ENCODE measurements around the gene CFAP43.
"Not testable (repeated sequence)": the region's sequence is repeated elsewhere in the genome, so short reads cannot be mapped to it uniquely, and the experiment has no call there.

The CFAP43 gene

GRCh38 chr10:104257235-104257634, 25.1 kb upstream of the CFAP43 start:
- no peak for DNase-seq

GRCh38 chr10:104256335-104256961, 24.3 kb upstream of the CFAP43 start:
- peak in 1 of 2 experiments; percentile 6 for DNase-seq

- DNase-seq, result peak in 1 of 2 experiments; percentile 47
Observed at GRCh38 chr10:104255311-104255981, 23.3 kb upstream of the CFAP43 start.

- peak; percentile 10 to 59 for DNase-seq
Observed at GRCh38 chr10:104254493-104255310, 22.5 kb upstream of the CFAP43 start, which contains the start of gene GSTO1. Gene GSTO1, plus strand, starts transcription at chr10:104254892. Its CDS starts 37 bp downstream, at chr10:104254929.

GRCh38 chr10:104253606-104254410, 21.6 kb upstream of the CFAP43 start:
- DNase-seq, result no peak

- no peak for DNase-seq
Observed at GRCh38 chr10:104253106-104253505, 20.9 kb upstream of the CFAP43 start.

- no peak for DNase-seq
Observed at GRCh38 chr10:104252368-104252767, 20.2 kb upstream of the CFAP43 start.

GRCh38 chr10:104251443-104251842, 19.3 kb upstream of the CFAP43 start:
- DNase-seq, result no peak

- DNase-seq, result no peak
Observed at GRCh38 chr10:104250371-104250770, 18.2 kb upstream of the CFAP43 start.

- not testable (repeated sequence) for DNase-seq
Observed at GRCh38 chr10:104248931-104249330, 16.8 kb upstream of the CFAP43 start.

GRCh38 chr10:104247513-104248146, 15.5 kb upstream of the CFAP43 start:
- no peak for DNase-seq

GRCh38 chr10:104246976-104247375, 14.8 kb upstream of the CFAP43 start:
- no peak for DNase-seq

GRCh38 chr10:104245066-104245632, 13.0 kb upstream of the CFAP43 start:
- no peak for DNase-seq

- no peak for DNase-seq
Observed at GRCh38 chr10:104243512-104243911, 11.3 kb upstream of the CFAP43 start.

GRCh38 chr10:104243009-104243408, 10.8 kb upstream of the CFAP43 start:
- not testable (repeated sequence) for DNase-seq

- DNase-seq, result no peak
Observed at GRCh38 chr10:104242545-104242944, 10.4 kb upstream of the CFAP43 start.

- no peak for DNase-seq
Observed at GRCh38 chr10:104240078-104240477, 7.9 kb upstream of the CFAP43 start.

- no peak for DNase-seq
Observed at GRCh38 chr10:104235801-104236200, 3.6 kb upstream of the CFAP43 start.

GRCh38 chr10:104234934-104235333, 2.8 kb upstream of the CFAP43 start:
- no peak for DNase-seq

GRCh38 chr10:104233817-104234216, 1.7 kb upstream of the CFAP43 start:
- DNase-seq, result no peak

- peak in 1 of 2 experiments; percentile 44 for DNase-seq
Observed at GRCh38 chr10:104232613-104233102, 494 bp upstream of the CFAP43 start.

GRCh38 chr10:104230490-104230889, 1.7 kb downstream of the CFAP43 start:
- no peak for DNase-seq
